ENCODE measurements around the gene ETNK1.
"Not testable (repeated sequence)": the region's sequence is repeated elsewhere in the genome, so short reads cannot be mapped to it uniquely, and the experiment has no call there.

The ETNK1 gene

GRCh38 chr12:22698576-22698975 lies 73.6 kb downstream of the ETNK1 start:
- Histone ChIP-seq H4K20me1 (ENCODE audit: control insufficient read depth, insufficient read depth, low read depth, low read length) (no peaks in the 10 kb centered on the region), H3K9me2 (replicated peaks; ENCODE audit: control insufficient read depth, low read length) (no peaks in the 10 kb centered on the region)

GRCh38 chr12:22699705-22700104 lies 74.7 kb downstream of the ETNK1 start:
- not testable (repeated sequence) for H3F3A ChIP-seq (ENCODE audit: control insufficient read depth, insufficient read depth); H3K9me3 ChIP-seq (ENCODE audit: control insufficient read depth, insufficient read depth, low read length); H3K4me2 ChIP-seq (ENCODE audit: low read length); H3K27ac ChIP-seq (ENCODE audit: low read depth, low read length); H3K27me3 ChIP-seq (ENCODE audit: control insufficient read depth, low read length); H3K9me2 ChIP-seq (replicated peaks; ENCODE audit: control insufficient read depth, low read length); H3K4me3 ChIP-seq (ENCODE audit: low read length); H3K79me2 ChIP-seq (ENCODE audit: control insufficient read depth, low read length); H4K20me1 ChIP-seq (ENCODE audit: control insufficient read depth, insufficient read depth, low read depth, low read length); H3K36me3 ChIP-seq (ENCODE audit: control insufficient read depth, low read length); H3K4me1 ChIP-seq (ENCODE audit: control insufficient read depth, low read length)

More at GRCh38 chr12:22698576-22698975, 73.6 kb downstream of the ETNK1 start:
- no peaks in the 10 kb centered on the region for H3K36me3 ChIP-seq (ENCODE audit: control insufficient read depth, low read length)
- H3F3A ChIP-seq (ENCODE audit: control insufficient read depth, insufficient read depth), result no peaks in the 10 kb centered on the region
- TF ChIP-seq CTCF (IDR thresholded peaks at IDR 0.05; ENCODE audit: low read depth, low read length, poor library complexity, severe bottlenecking), result no peak
- TF ChIP-seq EZH2phosphoT487 (IDR thresholded peaks at IDR 0.05; ENCODE audit: borderline replicate concordance, low read length), result no peak
- H3K4me3 ChIP-seq (ENCODE audit: low read length), result no peak overlapping the region
- H3K4me2 ChIP-seq (ENCODE audit: low read length), result no peak overlapping the region
- no peaks in the 10 kb centered on the region for H3K4me1 ChIP-seq (ENCODE audit: control insufficient read depth, low read length)
- no peaks in the 10 kb centered on the region for H3K27me3 ChIP-seq (ENCODE audit: control insufficient read depth, low read length)
- H3K27ac ChIP-seq (ENCODE audit: low read depth, low read length), result no peak overlapping the region
- H3K9me3 ChIP-seq (ENCODE audit: control insufficient read depth, insufficient read depth, low read length), result no peaks in the 10 kb centered on the region
- no peaks in the 10 kb centered on the region for H3K79me2 ChIP-seq (ENCODE audit: control insufficient read depth, low read length)

- Histone ChIP-seq H3K36me3 (ENCODE audit: control insufficient read depth, low read length) (no peaks in the 10 kb centered on the region), H3K27me3 (ENCODE audit: control insufficient read depth, low read length) (no peaks in the 10 kb centered on the region), H3K4me1 (ENCODE audit: control insufficient read depth, low read length) (no peaks in the 10 kb centered on the region), H3K4me2 (ENCODE audit: low read length) (no peak overlapping the region), H3K4me3 (ENCODE audit: low read length) (no peak overlapping the region), H3K79me2 (ENCODE audit: control insufficient read depth, low read length) (no peaks in the 10 kb centered on the region), H3F3A (ENCODE audit: control insufficient read depth, insufficient read depth) (no peaks in the 10 kb centered on the region), H3K9me2 (replicated peaks; ENCODE audit: control insufficient read depth, low read length) (no peaks in the 10 kb centered on the region), H4K20me1 (ENCODE audit: control insufficient read depth, insufficient read depth, low read depth, low read length) (no peaks in the 10 kb centered on the region), H3K9me3 (ENCODE audit: control insufficient read depth, insufficient read depth, low read length) (no peaks in the 10 kb centered on the region), H3K27ac (ENCODE audit: low read depth, low read length) (no peak overlapping the region)
- TF ChIP-seq CTCF (IDR thresholded peaks at IDR 0.05; ENCODE audit: low read depth, low read length, poor library complexity, severe bottlenecking), result no peak
- no peak for TF ChIP-seq EZH2phosphoT487 (IDR thresholded peaks at IDR 0.05; ENCODE audit: borderline replicate concordance, low read length)
These were observed 75.1 kb downstream of the ETNK1 start for GRCh38 chr12:22700106-22700505.

- H3K79me2 ChIP-seq (ENCODE audit: control insufficient read depth, low read length); H3K27ac ChIP-seq (ENCODE audit: low read depth, low read length); H3F3A ChIP-seq (ENCODE audit: control insufficient read depth, insufficient read depth); H3K27me3 ChIP-seq (ENCODE audit: control insufficient read depth, low read length); H3K36me3 ChIP-seq (ENCODE audit: control insufficient read depth, low read length); H3K4me2 ChIP-seq (ENCODE audit: low read length); H4K20me1 ChIP-seq (ENCODE audit: control insufficient read depth, insufficient read depth, low read depth, low read length); H3K4me1 ChIP-seq (ENCODE audit: control insufficient read depth, low read length); H3K9me3 ChIP-seq (ENCODE audit: control insufficient read depth, insufficient read depth, low read length); H3K4me3 ChIP-seq (ENCODE audit: low read length); H3K9me2 ChIP-seq (replicated peaks; ENCODE audit: control insufficient read depth, low read length): not testable (repeated sequence)
These were observed 76.3 kb downstream of the ETNK1 start for GRCh38 chr12:22701216-22701809.
